Osteoblast (primary cell): ENCODE measurements around the gene SHROOM1. TPM values are rescaled to one million over a fixed set of nuclear protein-coding genes. Genes with fewer than 3 reads are reported as not detected.

ENCODE experiments used
- DNase-seq: peaks from one replicate; pipeline ENCODE4 v3.0.0; 2011; ENCODE audit warnings: low spot score, mixed read lengths; ENCODE audit not compliant: insufficient read length; ENCODE audit errors: missing footprints
- H2AFZ ChIP-seq: 2 replicates; pipeline ENCODE4 v1.6.0; 2011; ENCODE audit warnings: mild to moderate bottlenecking, low read length
- H3K27ac ChIP-seq: 2 replicates; pipeline ENCODE4 v1.5.1; 2011; ENCODE audit warnings: mild to moderate bottlenecking, low read depth, low read length, moderate library complexity
- H3K27me3 ChIP-seq: 2 replicates; pipeline ENCODE4 v1.6.0; 2012; ENCODE audit warnings: mild to moderate bottlenecking, control low read depth, inconsistent platforms, low read length, moderate library complexity; ENCODE audit not compliant: insufficient read depth
- H3K36me3 ChIP-seq: 2 replicates; pipeline ENCODE4 v1.5.1; 2011; ENCODE audit warnings: mild to moderate bottlenecking, low read length, control low read depth, moderate library complexity; ENCODE audit not compliant: insufficient read depth
- H3K4me1 ChIP-seq: 2 replicates; pipeline ENCODE4 v1.5.1; 2011; ENCODE audit warnings: mild to moderate bottlenecking, low read length, control low read depth, moderate library complexity; ENCODE audit not compliant: insufficient read depth
- H3K4me2 ChIP-seq: 2 replicates; pipeline ENCODE4 v1.6.0; 2011; ENCODE audit warnings: mild to moderate bottlenecking, low read length; ENCODE audit not compliant: insufficient read depth
- H3K4me3 ChIP-seq: fragments of 200-600 bp; sonication (generic); 3 replicates; pipeline ENCODE4 v1.5.1; 2012; ENCODE audit warnings: mild to moderate bottlenecking, low read length, inconsistent platforms; ENCODE audit not compliant: insufficient read depth
- H3K79me2 ChIP-seq: 2 replicates; pipeline ENCODE4 v1.6.0; 2012; ENCODE audit warnings: mild to moderate bottlenecking, low read length, control low read depth, inconsistent platforms; ENCODE audit not compliant: insufficient read depth
- H3K9me3 ChIP-seq: 2 replicates; pipeline ENCODE4 v1.5.1; 2011; ENCODE audit warnings: low read depth, low read length, control low read depth
- H4K20me1 ChIP-seq: 2 replicates; pipeline ENCODE4 v1.6.0; 2012; ENCODE audit warnings: mild to moderate bottlenecking, low read length, control low read depth; ENCODE audit not compliant: insufficient read depth
- total RNA-seq: library from RNA; depleted of rRNA; stranded (reverse); fragments of >200 nt; gene quantifications from 2 replicates; pipeline ENCODE4 v1.2.3, GENCODE V29; 2012
- TF ChIP-seq, protein P1 (sequence below): IDR thresholded peaks from 2 replicates; pipeline ENCODE4 v1.5.1; 2011; ENCODE audit warnings: mild to moderate bottlenecking, low read depth, low read length, moderate library complexity; ENCODE audit errors: extremely low read depth

Gene SHROOM1
- total RNA-seq, 1 donor, result 4.7 TPM

DNA sequence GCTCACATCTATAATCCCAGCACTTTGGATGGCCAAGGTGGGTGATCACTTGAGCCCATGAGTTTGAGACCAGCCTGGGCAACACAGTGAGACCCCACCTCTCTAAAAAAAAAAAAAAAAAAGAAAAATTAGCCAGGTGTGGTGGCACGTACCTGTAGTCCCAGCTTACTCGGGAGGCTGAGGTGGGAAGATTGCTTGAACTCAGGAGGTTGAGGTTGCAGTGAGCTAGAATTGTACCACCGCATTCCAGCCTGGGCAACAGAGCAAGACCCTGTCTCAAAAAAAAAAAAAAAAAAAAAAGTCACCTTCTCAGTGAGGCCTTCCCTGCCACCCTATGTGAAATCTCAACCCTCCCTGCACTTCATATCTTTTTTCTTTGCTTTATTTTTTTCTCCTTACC lies 39.4 kb downstream of the SHROOM1 start:
- Histone ChIP-seq H3K4me3 (no peak overlapping the region), H3K27me3 (peaks cover 17% of the 10 kb centered on the region), H2AFZ (no peak overlapping the region), H4K20me1 (no peaks in the 10 kb centered on the region), H3K4me1 (peaks cover 12% of the 10 kb centered on the region), H3K27ac (no peak overlapping the region), H3K9me3 (no peaks in the 10 kb centered on the region), H3K36me3 (no peaks in the 10 kb centered on the region), H3K4me2 (no peak overlapping the region), H3K79me2 (no peaks in the 10 kb centered on the region)
- TF ChIP-seq, protein P1, sequence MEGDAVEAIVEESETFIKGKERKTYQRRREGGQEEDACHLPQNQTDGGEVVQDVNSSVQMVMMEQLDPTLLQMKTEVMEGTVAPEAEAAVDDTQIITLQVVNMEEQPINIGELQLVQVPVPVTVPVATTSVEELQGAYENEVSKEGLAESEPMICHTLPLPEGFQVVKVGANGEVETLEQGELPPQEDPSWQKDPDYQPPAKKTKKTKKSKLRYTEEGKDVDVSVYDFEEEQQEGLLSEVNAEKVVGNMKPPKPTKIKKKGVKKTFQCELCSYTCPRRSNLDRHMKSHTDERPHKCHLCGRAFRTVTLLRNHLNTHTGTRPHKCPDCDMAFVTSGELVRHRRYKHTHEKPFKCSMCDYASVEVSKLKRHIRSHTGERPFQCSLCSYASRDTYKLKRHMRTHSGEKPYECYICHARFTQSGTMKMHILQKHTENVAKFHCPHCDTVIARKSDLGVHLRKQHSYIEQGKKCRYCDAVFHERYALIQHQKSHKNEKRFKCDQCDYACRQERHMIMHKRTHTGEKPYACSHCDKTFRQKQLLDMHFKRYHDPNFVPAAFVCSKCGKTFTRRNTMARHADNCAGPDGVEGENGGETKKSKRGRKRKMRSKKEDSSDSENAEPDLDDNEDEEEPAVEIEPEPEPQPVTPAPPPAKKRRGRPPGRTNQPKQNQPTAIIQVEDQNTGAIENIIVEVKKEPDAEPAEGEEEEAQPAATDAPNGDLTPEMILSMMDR, result no peak
- no peak for DNase-seq

DNA sequence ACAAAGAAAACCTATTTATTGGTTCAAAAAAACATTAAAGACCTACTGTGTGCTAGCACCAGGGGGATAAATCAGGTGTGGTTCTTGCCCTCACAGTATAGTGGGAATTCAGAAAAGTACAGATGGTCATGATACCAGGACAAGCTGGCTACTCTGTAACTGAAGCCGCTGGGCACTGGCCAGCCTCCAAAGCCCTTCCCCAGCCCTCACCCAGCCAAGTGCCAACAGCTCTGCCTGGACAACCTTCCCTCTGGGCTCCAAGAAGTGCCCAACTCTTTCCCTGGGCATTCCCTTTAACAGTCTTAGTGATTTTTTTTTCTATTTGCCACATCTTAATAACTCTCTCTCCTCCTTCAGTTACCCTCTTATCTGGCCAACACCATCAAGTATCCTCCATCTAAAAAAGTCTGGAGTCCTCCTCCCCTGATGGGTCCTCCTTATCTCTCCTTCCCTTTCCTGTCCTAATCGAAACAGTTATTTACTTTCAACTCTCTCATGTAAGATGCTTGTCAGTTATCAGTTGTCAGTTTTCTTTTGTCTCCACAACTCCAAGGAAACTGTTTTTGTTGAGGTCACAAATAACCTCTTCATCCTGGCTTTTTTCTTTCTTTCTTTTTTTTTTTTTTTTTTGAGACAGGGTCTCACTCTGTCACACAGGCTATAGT lies 40.1 kb downstream of the SHROOM1 start:
- Histone ChIP-seq H3K27ac (no peak overlapping the region), H3K36me3 (no peaks in the 10 kb centered on the region), H3K4me3 (no peak overlapping the region), H4K20me1 (no peaks in the 10 kb centered on the region), H3K9me3 (no peaks in the 10 kb centered on the region), H3K79me2 (no peaks in the 10 kb centered on the region), H3K27me3 (peaks cover 17% of the 10 kb centered on the region), H3K4me2 (no peak overlapping the region), H3K4me1 (peaks cover 19% of the 10 kb centered on the region), H2AFZ (no peak overlapping the region)
- DNase-seq, result no peak
- TF ChIP-seq, protein P1, result no peak

DNA sequence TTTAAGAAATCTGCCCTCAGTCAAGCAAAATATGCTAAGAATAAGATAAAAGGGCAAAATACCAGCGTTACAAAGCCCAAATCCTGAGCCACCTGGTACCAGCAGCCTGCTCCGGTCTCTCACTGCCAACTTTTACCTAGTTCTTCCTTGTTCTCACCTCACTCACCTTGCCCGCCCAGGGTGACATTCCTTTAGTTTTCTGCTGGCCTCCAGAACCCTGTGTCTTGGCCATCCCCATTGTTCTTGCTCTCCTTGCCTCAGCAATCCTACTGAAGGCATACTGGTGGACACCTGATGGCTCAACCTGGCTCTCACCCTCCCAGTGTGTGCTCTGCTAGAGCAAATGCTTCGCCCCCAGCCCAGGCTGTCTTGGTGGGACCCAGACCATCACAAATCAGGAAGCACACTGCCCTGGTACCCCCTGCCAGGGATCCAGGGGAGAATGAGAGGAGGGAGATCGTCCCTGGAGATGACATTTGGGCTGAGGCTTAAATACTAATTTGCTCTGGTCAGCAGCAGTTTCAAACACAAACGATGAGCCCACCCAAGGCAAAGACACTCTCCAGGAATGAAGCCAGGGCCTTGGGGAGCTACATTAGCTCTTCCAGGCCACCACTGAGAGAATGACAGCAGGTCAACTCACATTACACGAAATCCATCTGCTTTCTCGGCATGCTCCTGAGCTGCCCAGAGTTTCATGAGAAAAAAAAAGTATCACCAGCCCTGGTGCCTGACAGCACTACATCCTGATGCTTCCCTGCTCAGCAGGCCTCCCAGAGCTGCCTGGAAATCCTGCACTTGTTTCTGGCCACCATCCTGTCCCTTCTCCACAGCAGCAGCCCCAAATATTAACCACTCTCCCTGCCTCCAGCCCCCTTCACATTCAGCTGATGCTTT lies 41.2 kb downstream of the SHROOM1 start:
- peaks cover 17% of the 10 kb centered on the region for H3K27me3 ChIP-seq

DNA sequence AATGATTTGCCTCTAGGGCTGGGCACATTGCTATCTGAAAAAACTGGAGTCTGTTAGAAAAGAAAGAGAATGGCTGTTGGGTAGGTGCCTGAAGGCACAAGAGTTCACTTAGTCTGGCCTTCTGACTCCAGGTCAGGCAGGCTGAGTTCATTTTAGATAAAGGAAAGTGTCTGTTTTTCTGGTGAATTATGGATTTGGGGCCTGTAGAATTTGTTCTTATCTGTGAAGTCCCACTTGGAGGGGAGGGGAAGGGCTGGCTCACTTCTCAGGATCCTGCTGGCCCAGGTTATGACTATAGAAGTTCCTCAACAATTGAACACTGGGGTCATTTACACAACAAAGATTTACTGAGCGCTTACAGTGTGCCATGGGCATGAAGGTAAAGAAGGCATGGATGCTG lies 41.9 kb downstream of the SHROOM1 start:
- H3K9me3 ChIP-seq, result no peaks in the 10 kb centered on the region
- peaks cover 23% of the 10 kb centered on the region for H3K4me1 ChIP-seq
- H3K79me2 ChIP-seq, result no peaks in the 10 kb centered on the region
- H3K27ac ChIP-seq, result no peak overlapping the region
- H3K27me3 ChIP-seq, result peaks cover 14% of the 10 kb centered on the region
- H3K4me2 ChIP-seq, result no peak overlapping the region
- TF ChIP-seq, protein P1, result no peak
- no peaks in the 10 kb centered on the region for H4K20me1 ChIP-seq
- no peak overlapping the region for H2AFZ ChIP-seq
- H3K4me3 ChIP-seq, result no peak overlapping the region
- no peaks in the 10 kb centered on the region for H3K36me3 ChIP-seq
- DNase-seq, result no peak

More for the DNA sequence above, 41.2 kb downstream of the SHROOM1 start:
- TF ChIP-seq, protein P1, result no peak
- no peaks in the 10 kb centered on the region for H3K79me2 ChIP-seq
- no peaks in the 10 kb centered on the region for H3K36me3 ChIP-seq
- no peaks in the 10 kb centered on the region for H4K20me1 ChIP-seq
- peaks cover 23% of the 10 kb centered on the region for H3K4me1 ChIP-seq
- H3K4me3 ChIP-seq, result no peak overlapping the region
- DNase-seq, result no peak
- no peak overlapping the region for H3K4me2 ChIP-seq
- no peak overlapping the region for H3K27ac ChIP-seq
- H3K9me3 ChIP-seq, result no peaks in the 10 kb centered on the region
- no peak overlapping the region for H2AFZ ChIP-seq
